Skeletal muscle satellite cell (primary cell): Measurements from ENCODE around the gene CHST1.

Source experiments
- H3K27me3 ChIP-seq: 2 replicates; pipeline ENCODE4 v1.7.0; 2013; ENCODE audit warnings: low read length; ENCODE audit not compliant: control insufficient read depth, insufficient read depth
- H3K36me3 ChIP-seq: 2 replicates; pipeline ENCODE4 v1.7.0; 2013; ENCODE audit warnings: mild to moderate bottlenecking, control low read depth, low read length; ENCODE audit not compliant: insufficient read depth
- H3K4me1 ChIP-seq: 2 replicates; pipeline ENCODE4 v1.7.0; 2013; ENCODE audit warnings: low read length; ENCODE audit not compliant: control insufficient read depth, insufficient read depth
- H3K4me2 ChIP-seq: 2 replicates; pipeline ENCODE4 v1.7.0; 2013; ENCODE audit warnings: mild to moderate bottlenecking, low read length
- H3K4me3 ChIP-seq: 2 replicates; pipeline ENCODE4 v1.7.0; 2013; ENCODE audit warnings: low read length
- H3K9ac ChIP-seq: 2 replicates; pipeline ENCODE4 v1.7.0; 2013; ENCODE audit warnings: mild to moderate bottlenecking, low read depth, low read length, moderate library complexity
- H3K9me3 ChIP-seq: replicated peaks from 2 replicates; pipeline ENCODE4 v1.7.0; 2013; ENCODE audit warnings: mild to moderate bottlenecking, control low read depth, low read length

CHST1 gene

GRCh38 chr11:45647786-45648185, 17.6 kb downstream of the CHST1 start:
- H3K9ac ChIP-seq, result no peak overlapping the region
- no peak overlapping the region for H3K4me3 ChIP-seq
- no peaks in the 10 kb centered on the region for H3K36me3 ChIP-seq
- H3K4me1 ChIP-seq, result peaks cover 5% of the 10 kb centered on the region
- peaks cover 11% of the 10 kb centered on the region for H3K27me3 ChIP-seq
- no peaks in the 10 kb centered on the region for H3K9me3 ChIP-seq
- H3K4me2 ChIP-seq, result no peak overlapping the region

- Histone ChIP-seq H3K9ac (no peak overlapping the region), H3K27me3 (peaks cover 16% of the 10 kb centered on the region), H3K4me2 (no peak overlapping the region), H3K9me3 (no peaks in the 10 kb centered on the region), H3K4me3 (no peak overlapping the region), H3K4me1 (peaks cover under 1% of the 10 kb centered on the region), H3K36me3 (no peaks in the 10 kb centered on the region)
Measured at GRCh38 chr11:45647329-45647728, 18.1 kb downstream of the CHST1 start.

- no peak overlapping the region for H3K9ac ChIP-seq
- peaks cover 24% of the 10 kb centered on the region for H3K27me3 ChIP-seq
- no peak overlapping the region for H3K4me3 ChIP-seq
- H3K4me1 ChIP-seq, result no peaks in the 10 kb centered on the region
- H3K9me3 ChIP-seq, result no peaks in the 10 kb centered on the region
- H3K36me3 ChIP-seq, result no peaks in the 10 kb centered on the region
- no peak overlapping the region for H3K4me2 ChIP-seq
Measured at GRCh38 chr11:45646275-45646927, 19.0 kb downstream of the CHST1 start.

- no peak overlapping the region for H3K9ac ChIP-seq
- no peak overlapping the region for H3K4me2 ChIP-seq
- no peaks in the 10 kb centered on the region for H3K4me1 ChIP-seq
- peaks cover 24% of the 10 kb centered on the region for H3K27me3 ChIP-seq
- no peaks in the 10 kb centered on the region for H3K36me3 ChIP-seq
- no peaks in the 10 kb centered on the region for H3K9me3 ChIP-seq
- H3K4me3 ChIP-seq, result no peak overlapping the region
Measured at GRCh38 chr11:45644981-45645889, 20.2 kb downstream of the CHST1 start.

- no peaks in the 10 kb centered on the region for H3K9me3 ChIP-seq
- no peak overlapping the region for H3K4me2 ChIP-seq
- H3K9ac ChIP-seq, result no peak overlapping the region
- no peak overlapping the region for H3K4me3 ChIP-seq
- no peaks in the 10 kb centered on the region for H3K4me1 ChIP-seq
- H3K36me3 ChIP-seq, result no peaks in the 10 kb centered on the region
- peaks cover 25% of the 10 kb centered on the region for H3K27me3 ChIP-seq
Measured at GRCh38 chr11:45643598-45644260, 21.7 kb downstream of the CHST1 start.

- Histone ChIP-seq H3K4me1 (no peaks in the 10 kb centered on the region), H3K9ac (no peak overlapping the region), H3K36me3 (no peaks in the 10 kb centered on the region), H3K4me2 (no peak overlapping the region), H3K27me3 (peaks cover 33% of the 10 kb centered on the region), H3K4me3 (no peak overlapping the region), H3K9me3 (no peaks in the 10 kb centered on the region)
Measured at GRCh38 chr11:45641961-45642360, 23.5 kb downstream of the CHST1 start.

- H3K36me3 ChIP-seq, result no peaks in the 10 kb centered on the region
- no peaks in the 10 kb centered on the region for H3K4me1 ChIP-seq
- peaks cover 35% of the 10 kb centered on the region for H3K27me3 ChIP-seq
- H3K9me3 ChIP-seq, result no peaks in the 10 kb centered on the region
- H3K4me3 ChIP-seq, result no peak overlapping the region
- H3K4me2 ChIP-seq, result no peak overlapping the region
- H3K9ac ChIP-seq, result no peak overlapping the region
Measured at GRCh38 chr11:45638051-45638450, 27.4 kb downstream of the CHST1 start.

- Histone ChIP-seq H3K36me3 (no peaks in the 10 kb centered on the region), H3K9me3 (no peaks in the 10 kb centered on the region), H3K27me3 (peaks cover 20% of the 10 kb centered on the region), H3K4me3 (no peak overlapping the region), H3K9ac (no peak overlapping the region), H3K4me1 (no peaks in the 10 kb centered on the region), H3K4me2 (no peak overlapping the region)
Measured at GRCh38 chr11:45635907-45636306, 29.5 kb downstream of the CHST1 start.

- no peak overlapping the region for H3K9ac ChIP-seq
Measured at GRCh38 chr11:45625611-45626010, 39.8 kb downstream of the CHST1 start.

GRCh38 chr11:45624095-45624494, 41.3 kb downstream of the CHST1 start:
- Histone ChIP-seq H3K36me3 (no peaks in the 10 kb centered on the region), H3K9ac (no peak overlapping the region), H3K4me1 (no peaks in the 10 kb centered on the region), H3K27me3 (peaks cover 17% of the 10 kb centered on the region), H3K9me3 (no peaks in the 10 kb centered on the region), H3K4me2 (no peak overlapping the region), H3K4me3 (no peak overlapping the region)

More at GRCh38 chr11:45625611-45626010, 39.8 kb downstream of the CHST1 start:
- H3K4me1 ChIP-seq, result no peaks in the 10 kb centered on the region
- H3K4me2 ChIP-seq, result no peak overlapping the region
- no peaks in the 10 kb centered on the region for H3K9me3 ChIP-seq
- peaks cover 17% of the 10 kb centered on the region for H3K27me3 ChIP-seq
- H3K4me3 ChIP-seq, result no peak overlapping the region
- no peaks in the 10 kb centered on the region for H3K36me3 ChIP-seq

GRCh38 chr11:45622861-45623260, 42.6 kb downstream of the CHST1 start:
- H3K4me3 ChIP-seq, result no peak overlapping the region
- H3K9me3 ChIP-seq, result no peaks in the 10 kb centered on the region
- no peak overlapping the region for H3K4me2 ChIP-seq
- H3K9ac ChIP-seq, result no peak overlapping the region
- no peaks in the 10 kb centered on the region for H3K4me1 ChIP-seq
- peaks cover 16% of the 10 kb centered on the region for H3K27me3 ChIP-seq
- H3K36me3 ChIP-seq, result no peaks in the 10 kb centered on the region
